ENCODE data around the gene MORC2.

- TF ChIP-seq ZNF274 (IDR thresholded peaks at IDR 0.05; ENCODE audit: low read depth, low read length) (no peak), YY1 (IDR thresholded peaks at IDR 0.05; ENCODE audit: insufficient read depth, insufficient read length) (no peak), SUZ12 (IDR thresholded peaks at IDR 0.05; ENCODE audit: extremely low read depth, insufficient read depth, insufficient read length) (no peak)
Measured at GRCh38 chr22:30926706-30927105, 41.9 kb downstream of the MORC2 start.

Measured in NT2/D1 (cell line).